Stimulated activated CD4-positive, alpha-beta T cell treated with anti-CD3 and anti-CD28 coated beads, Interleukin-15, amount 100 ng/mL, for 24 hours (primary cell): ENCODE results near the gene TSEN54.
"Not testable (repeated sequence)": the region's sequence is repeated elsewhere in the genome, so short reads cannot be mapped to it uniquely, and the experiment has no call there.

ENCODE experiments used
- DNase-seq: peaks from one replicate; pipeline ENCODE4 v3.0.0-alpha.2; 2020

The TSEN54 gene

DNA sequence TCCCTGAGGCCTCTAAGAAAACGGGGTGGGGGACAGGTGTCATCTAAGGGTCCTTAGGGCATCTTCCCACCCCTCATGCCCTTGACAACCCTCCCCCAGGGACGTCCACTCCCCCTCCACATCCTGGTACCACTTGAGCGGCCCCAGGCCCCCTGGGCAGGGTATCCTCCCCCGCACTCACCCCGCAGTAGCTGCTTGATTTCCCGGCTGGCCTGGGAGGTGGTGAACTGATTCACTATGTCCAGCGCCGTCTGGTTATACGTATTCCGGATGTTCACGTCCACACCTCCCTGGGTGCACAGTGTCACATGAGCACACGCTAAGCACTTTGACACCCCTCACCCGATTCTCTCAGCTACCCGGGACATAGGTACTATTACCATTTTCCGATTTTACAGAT lies 10.7 kb upstream of the TSEN54 start:
- DNase-seq: no peak

DNA sequence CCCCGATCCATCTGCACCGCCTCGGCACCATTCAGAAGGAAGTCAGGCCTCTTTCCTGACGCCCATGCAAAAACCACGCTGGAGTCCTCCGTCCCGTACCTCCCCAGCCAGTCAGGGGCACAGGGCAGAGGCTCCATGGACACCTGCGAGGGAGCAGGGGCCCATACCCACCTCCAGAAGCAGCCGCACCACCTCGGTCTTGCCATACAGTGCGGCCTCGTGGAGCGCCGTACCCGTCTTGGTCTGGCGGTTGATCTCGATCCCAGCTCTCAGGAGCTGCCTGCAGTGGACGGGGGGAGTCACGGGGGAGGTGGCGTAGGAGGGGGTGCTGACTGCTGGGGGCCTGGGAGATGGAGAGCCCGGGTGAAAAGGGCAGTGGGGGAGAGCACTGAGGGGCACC lies 10.2 kb upstream of the TSEN54 start:
- DNase-seq: no peak

- DNase-seq: no peak
Observed at GRCh38 chr17:75506888-75507287, 9.4 kb upstream of the TSEN54 start.

GRCh38 chr17:75507733-75508719 lies 8.3 kb upstream of the TSEN54 start:
- DNase-seq: no peak

DNA sequence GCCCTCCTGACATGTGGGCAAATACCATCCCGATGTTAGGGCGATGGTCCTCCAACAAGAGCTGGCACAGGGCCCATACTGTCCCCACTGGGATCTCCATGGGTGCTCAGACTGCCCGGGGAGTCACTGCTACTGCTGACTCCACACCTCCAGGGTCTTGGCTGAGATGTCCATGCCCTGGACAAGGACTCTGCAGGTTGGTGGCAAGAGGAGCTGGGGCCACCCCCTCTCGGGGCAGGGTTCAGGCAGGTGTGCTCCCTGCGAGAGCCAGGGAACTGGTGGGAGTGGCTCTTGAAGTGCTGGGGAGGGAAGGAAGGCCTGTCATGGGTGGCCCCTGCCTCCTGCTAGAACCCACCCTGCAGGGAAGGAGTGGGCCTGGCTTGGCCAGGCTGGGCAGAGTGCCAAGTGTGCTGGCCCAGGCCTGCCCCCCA lies 7.4 kb upstream of the TSEN54 start:
- DNase-seq: no peak

DNA sequence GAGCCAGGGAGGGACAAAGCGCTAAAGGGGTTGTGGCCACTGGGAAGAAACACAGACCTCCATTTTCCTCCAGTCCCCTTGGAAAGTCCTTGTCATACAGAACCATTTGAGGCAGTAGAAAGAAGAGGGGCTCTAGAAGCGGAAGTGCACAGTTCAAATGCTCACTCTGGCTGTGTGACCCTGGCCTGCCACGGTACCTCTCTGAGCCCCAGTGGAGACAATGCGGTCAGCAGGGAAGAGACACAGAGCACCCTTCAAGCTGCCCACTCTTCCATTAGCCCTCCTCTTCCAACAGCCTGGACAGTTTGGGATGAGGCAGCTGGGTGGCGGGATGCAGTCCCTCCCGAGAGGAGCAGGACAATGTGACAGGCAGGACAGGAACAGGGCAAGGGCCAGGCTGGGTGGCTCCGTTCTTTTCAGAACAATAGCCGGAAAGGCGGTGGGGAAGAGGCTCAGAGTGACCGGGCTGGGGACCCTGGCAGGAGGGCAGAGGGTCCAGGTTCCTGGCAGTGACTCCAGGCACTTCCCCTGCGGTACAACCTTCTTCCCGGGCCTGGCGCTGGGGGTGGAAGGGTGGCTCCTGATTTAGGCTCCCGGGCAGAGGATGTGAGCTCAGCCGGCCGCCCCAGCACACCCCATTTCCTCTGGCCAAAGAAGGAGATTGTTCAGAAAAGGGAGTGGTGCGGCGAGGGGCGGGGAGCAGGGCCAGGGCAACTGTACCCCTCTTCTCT lies 6.6 kb upstream of the TSEN54 start:
- no peak for DNase-seq

- no peak for DNase-seq
Observed at GRCh38 chr17:75511270-75511609, 5.1 kb upstream of the TSEN54 start.

DNA sequence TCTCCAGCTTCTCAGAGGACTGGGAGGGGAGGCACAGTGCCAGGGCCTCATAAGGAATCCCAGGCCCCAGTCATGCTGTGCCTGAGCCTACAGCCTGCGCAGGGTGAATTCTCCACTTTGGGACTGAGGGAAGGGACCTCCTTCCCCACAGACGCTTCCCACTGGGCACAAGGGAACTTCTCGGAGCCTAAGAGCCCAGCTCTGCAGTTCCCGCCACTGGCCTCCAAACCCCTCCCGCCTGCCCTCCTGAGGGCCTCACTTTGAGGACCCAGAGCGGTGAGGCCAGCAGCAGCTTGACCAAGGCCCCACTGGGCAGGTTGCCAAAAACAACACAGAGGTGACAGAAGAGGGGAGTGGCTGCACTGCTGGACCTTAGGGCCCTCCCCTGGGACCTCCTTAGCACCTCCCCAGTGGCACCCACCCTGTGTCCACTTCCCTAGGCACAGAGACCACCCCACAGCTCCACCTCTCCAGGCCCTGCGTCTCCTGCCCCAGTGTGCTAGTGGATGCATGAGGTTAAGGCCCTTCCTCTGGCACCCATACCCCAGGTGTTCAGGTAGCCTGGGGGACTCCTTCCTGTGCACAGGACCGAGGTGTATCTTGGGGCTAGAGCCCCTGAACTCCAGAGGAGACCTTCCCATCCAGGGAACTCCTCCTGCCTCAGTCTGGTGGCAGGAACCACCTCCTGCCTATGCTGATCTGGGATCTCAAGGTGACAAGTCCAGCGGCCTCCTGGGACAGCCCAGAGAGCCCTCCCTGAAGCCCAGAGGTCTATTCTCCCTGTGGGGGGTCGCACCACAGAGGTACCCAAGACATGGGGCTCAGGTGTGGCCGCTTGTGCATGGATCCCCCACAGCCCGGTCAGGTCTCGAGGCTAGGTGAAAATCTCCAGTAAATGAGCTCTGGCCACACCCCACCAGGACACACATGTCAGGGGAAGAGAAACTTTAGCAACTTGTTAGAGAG lies 4.4 kb upstream of the TSEN54 start:
- DNase-seq: no peak

GRCh38 chr17:75512926-75513640 lies 3.2 kb upstream of the TSEN54 start:
- DNase-seq: no peak

DNA sequence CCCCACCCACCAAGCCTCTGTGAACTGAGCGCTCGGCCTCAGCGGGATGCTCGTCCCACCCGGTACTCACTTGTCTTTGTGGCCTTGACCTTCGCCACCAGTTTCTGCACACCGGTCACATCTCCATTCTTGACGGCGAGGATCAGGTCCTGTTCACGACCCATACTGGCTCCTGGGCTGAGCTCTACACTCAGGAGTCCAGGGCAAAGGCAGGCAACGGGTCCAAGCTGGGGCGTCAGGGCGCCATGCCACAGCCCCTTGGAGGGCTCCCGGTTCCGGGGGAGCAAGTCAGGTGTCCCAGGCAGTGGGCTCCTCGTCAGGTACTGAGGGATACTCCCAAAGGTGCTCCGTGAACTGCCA lies 2.7 kb upstream of the TSEN54 start:
- no peak for DNase-seq

DNA sequence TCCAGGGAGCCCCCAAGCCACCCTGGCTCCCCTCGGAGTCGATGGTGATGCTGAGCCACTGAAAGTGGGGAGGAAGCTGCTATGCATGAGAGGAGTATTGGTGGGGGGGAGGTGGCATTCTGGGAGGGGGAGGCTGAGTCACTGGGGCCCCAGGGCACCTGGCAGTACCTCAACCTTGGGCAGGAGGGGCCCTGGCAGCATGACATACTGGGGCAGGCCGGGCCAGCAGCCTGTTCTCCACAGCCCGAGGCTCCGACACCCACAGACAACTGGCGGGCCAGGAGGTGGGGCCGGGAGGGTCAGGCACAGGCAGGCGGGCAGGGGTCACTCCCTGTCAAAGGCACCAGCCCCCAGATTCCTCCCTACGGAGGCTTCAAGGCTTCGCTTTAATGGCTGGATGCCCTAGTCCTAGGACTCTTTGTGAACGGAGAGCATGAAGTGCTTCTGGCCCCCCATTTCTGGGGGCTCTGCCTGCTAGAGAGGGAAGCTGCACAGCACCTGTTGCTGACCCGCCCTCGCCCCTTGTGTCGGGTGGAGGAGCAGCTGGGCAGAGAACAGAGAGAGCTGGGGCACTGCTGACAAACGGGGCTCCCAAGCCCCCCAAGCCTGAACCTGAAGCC lies 1.9 kb upstream of the TSEN54 start:
- no peak for DNase-seq

DNA sequence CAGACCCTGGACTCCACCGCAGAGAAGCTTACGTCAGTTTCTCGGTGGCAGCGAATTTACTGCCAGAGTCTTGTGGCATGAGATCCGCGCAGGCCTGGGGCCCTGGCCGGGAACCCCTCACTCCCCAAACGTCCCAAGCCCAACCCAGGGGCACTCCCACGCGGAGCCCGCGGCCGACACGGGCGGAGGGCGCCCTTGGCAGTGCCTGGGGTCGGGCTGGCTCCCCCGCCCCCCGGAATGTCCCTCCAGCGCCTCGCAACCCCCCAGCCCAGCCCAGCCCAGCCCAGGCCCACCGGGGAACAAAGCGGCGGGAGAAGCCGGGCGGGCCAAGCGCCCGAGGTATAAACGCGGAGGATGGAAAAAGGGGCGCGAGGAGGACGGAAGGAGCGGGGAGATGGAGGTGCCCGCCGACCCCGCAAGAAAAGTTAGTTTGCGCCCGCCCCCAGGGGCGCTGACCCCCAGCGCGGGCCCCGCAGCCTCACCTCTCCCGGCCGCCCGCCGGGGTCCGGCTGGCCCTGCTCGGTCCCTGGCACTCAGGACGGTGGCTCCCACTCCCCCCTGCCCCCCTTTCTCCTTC lies 1.3 kb upstream of the TSEN54 start:
- peak; percentile 32 for DNase-seq

- peak; percentile 94 for DNase-seq
Observed at GRCh38 chr17:75515496-75516254, 653 bp upstream of the TSEN54 start, which contains the start of gene CASKIN2. CASKIN2 (minus strand) TSS chr17:75515537; CDS start chr17:75513804, 1,733 bp downstream.

- DNase-seq: peak; percentile 57
Observed at GRCh38 chr17:75516619-75517296, 430 bp downstream of the TSEN54 start.

- peak; percentile 61 for DNase-seq
Observed at GRCh38 chr17:75517297-75517865, 1.1 kb downstream of the TSEN54 start.

DNA sequence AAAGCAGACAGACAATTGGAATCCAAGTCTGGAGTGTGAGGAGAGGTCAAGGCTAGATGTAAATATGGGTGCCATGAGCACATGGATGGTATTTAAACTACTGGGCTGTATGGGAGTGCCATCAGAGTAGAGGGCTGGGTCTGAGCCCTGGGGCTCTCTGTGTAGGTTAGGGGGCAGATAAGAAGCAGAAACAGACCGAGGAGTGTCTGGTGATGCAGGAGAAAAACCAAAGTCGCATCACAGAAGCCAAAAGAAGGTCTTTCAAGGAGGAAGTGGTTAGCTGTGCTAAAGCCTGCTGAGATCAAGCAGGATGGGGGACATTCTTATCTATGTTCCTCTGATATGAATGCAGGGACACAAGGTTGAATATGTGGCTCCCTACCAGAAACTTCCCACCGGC lies 1.9 kb downstream of the TSEN54 start:
- DNase-seq: no peak

DNA sequence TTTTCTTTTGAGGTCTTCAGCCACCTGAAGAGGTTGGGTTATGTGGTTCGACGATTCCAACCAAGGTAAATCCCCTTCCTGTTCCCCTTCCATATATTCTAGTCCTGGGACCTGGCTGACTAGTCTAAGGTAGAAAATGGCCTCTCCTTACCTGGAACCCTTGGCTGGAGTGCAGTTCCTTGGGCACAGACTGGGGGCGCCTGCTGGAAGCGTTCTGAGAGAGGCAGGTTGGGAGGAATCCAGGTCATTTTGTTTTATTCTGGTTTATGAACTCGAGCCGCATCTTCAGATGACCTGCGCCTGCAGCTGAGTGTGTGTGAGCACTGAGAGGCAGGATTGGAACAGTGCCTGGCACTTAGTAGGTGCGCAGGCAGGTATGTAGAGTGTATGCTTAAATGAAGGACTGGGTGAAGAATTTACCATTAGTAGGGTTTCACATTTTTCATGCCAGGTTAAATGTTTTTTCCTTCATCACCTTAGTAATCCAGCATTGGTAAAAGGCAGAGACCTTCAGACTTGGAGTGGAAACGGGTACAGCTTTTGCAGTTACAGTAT lies 2.7 kb downstream of the TSEN54 start:
- DNase-seq: no peak

DNA sequence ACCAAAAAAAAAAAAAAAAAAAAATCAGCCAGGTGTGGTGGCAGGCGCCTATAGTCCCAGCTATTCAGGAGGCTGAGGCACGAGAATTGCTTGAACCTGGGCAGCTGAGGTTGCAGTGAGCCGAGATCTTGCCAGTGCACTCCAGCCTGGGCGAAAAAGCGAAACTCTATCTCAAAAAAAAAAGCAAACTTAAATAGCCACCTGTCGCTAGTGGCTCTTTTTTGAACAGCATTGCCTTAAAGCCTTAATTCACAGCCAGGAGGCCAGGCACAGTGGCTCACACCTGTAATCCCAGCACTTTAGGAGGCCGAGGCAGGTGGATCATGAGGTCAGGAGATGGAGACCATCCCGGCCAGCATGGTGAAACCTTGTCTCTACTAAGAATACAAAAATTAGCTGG lies 4.1 kb downstream of the TSEN54 start:
- not testable (repeated sequence) for DNase-seq

DNA sequence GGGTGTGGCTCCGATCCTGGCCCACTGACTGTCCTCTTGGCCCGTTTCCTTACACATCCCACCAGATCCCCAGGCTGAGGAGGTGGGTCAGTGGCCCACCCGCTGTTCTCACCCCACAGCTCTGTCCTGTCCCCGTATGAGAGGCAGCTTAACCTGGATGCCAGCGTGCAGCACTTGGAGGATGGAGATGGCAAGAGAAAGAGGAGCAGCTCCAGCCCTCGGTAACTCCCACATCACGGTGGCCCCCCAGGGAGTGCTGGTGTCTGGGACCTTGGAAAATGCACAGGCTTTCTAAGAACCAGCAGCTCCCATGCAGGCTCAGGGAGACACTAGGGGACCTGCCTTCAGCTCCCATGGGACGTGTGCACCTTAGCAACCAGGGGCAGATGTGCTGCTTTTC lies 5.0 kb downstream of the TSEN54 start:
- no peak for DNase-seq
